MCF 10A (cell line): ENCODE measurements around the gene AP4M1. TPM values are rescaled to one million over a fixed set of nuclear protein-coding genes. Genes with fewer than 3 reads are reported as not detected.

ENCODE experiments used
- BruUV-seq: library from RNA; stranded (reverse); fragments of 400-500 nt; replicated peaks from 2 replicates; lab custom pipeline; 2021; lab: Mats Ljungman, UMichigan
- CTCF ChIA-PET: fragments of 300-600 bp; sonication (Branson Sonifier 250); formaldehyde crosslinking; extraction: SDS; loops from one replicate; lab custom pipeline; 2021; ENCODE audit warnings: antibody characterized with exemption, inconsistent platforms; lab: Yijun Ruan, JAX
- POLR2A ChIA-PET: fragments of 300-600, 350-650 bp; sonication (Branson Sonifier 250); formaldehyde crosslinking; extraction: SDS; loops from one replicate; lab custom pipeline; 2020; ENCODE audit warnings: antibody characterized with exemption, inconsistent platforms; lab: Yijun Ruan, JAX
- DNase-seq: peaks from one replicate; pipeline ENCODE4 v3.0.0-alpha.2; 2018; ENCODE audit not compliant: unreplicated experiment
- H3K27ac Mint-ChIP-seq: one replicate; pipeline ENCODE4 v1.8.0; 2022; ENCODE audit warnings: mild to moderate bottlenecking, low read depth, mixed read lengths; ENCODE audit not compliant: unreplicated experiment
- H3K27me3 Mint-ChIP-seq: one replicate; pipeline ENCODE4 v1.8.0; 2022; ENCODE audit warnings: mixed read lengths; ENCODE audit not compliant: insufficient read depth, unreplicated experiment
- H3K36me3 Mint-ChIP-seq: one replicate; pipeline ENCODE4 v1.8.0; 2022; ENCODE audit warnings: mild to moderate bottlenecking, moderate library complexity, mixed read lengths; ENCODE audit not compliant: insufficient read depth, unreplicated experiment
- H3K4me1 Mint-ChIP-seq: one replicate; pipeline ENCODE4 v1.8.0; 2022; ENCODE audit warnings: mixed read lengths; ENCODE audit not compliant: insufficient read depth, unreplicated experiment
- H3K4me3 Mint-ChIP-seq: one replicate; pipeline ENCODE4 v1.8.0; 2022; ENCODE audit warnings: mild to moderate bottlenecking, moderate library complexity, mixed read lengths; ENCODE audit not compliant: unreplicated experiment
- H3K9me3 Mint-ChIP-seq: one replicate; pipeline ENCODE4 v1.8.0; 2022; ENCODE audit warnings: mixed read lengths; ENCODE audit not compliant: unreplicated experiment
- CTCF ChIP-seq: fragments of 200-600 bp; IDR thresholded peaks from one replicate; pipeline ENCODE4 v1.8.0; 2022; ENCODE audit warnings: antibody characterized with exemption, mild to moderate bottlenecking; ENCODE audit not compliant: unreplicated experiment
- intact Hi-C: fragments of 100-400 bp; cut with micrococcal nuclease; formaldehyde crosslinking; loops from 2 replicates; pipeline ENCODE4 v1.14.1; 2022
- total RNA-seq: library from RNA; stranded (reverse); gene quantifications from 2 replicates; pipeline ENCODE4 v1.2.3, GENCODE V29; 2022

The AP4M1 gene
- total RNA-seq, 1 experiment from 2014 or later, result 13.5 TPM

GRCh38 chr7:100082978-100083377 lies 18.5 kb upstream of the AP4M1 start:
- no peak for TF ChIP-seq CTCF
- ChIA-PET POLR2A (interaction anchor here (1.1 kb wide), 1 partner anchor 89 kb away, joined by 4 read pairs; no protein-coding TSS in a partner anchor), CTCF (interaction anchor here (0.6 to 1.3 kb wide), 11 partner anchors 11 to 167 kb away, joined by 3 to 14 read pairs (median 3); partner anchors contain the start of gene ZKSCAN1)
- peak overlapping the region; percentile 17 for H3K27ac Mint-ChIP-seq
- no peak for DNase-seq
- intact Hi-C loops, result loop anchor here (10.0 kb wide), 1 partner anchor 168 kb away; the partner anchor contains the start of gene TRIM4
- no peak overlapping the region for H3K4me3 Mint-ChIP-seq
- H3K36me3 Mint-ChIP-seq, result peaks cover 22% of the 10 kb centered on the region
- no peaks in the 10 kb centered on the region for H3K27me3 Mint-ChIP-seq
- peaks cover 12% of the 10 kb centered on the region for H3K4me1 Mint-ChIP-seq
- H3K9me3 Mint-ChIP-seq, result no peaks in the 10 kb centered on the region
- no TSS peak for BruUV-seq

GRCh38 chr7:100085515-100085914 lies 15.9 kb upstream of the AP4M1 start:
- intact Hi-C loops, result loop anchor here (10.0 kb wide), 1 partner anchor 171 kb away; the partner anchor contains the start of gene TRIM4
- CTCF ChIA-PET, result interaction anchor here (1.0 to 1.3 kb wide), 3 partner anchors 60 to 152 kb away, joined by 4 to 5 read pairs (median 4); no protein-coding TSS in a partner anchor

GRCh38 chr7:100087055-100087750 lies 14.2 kb upstream of the AP4M1 start:
- H3K9me3 Mint-ChIP-seq, result no peaks in the 10 kb centered on the region
- H3K4me3 Mint-ChIP-seq, result peak overlapping the region; percentile 54
- H3K36me3 Mint-ChIP-seq, result peaks cover 35% of the 10 kb centered on the region
- TF ChIP-seq CTCF, result no peak
- no peak for DNase-seq
- ChIA-PET CTCF (interaction anchor here (0.6 kb wide), 1 partner anchor 97 kb away, joined by 3 read pairs; no protein-coding TSS in a partner anchor), POLR2A (interaction anchor here (0.8 to 1.1 kb wide), 4 partner anchors 13 to 71 kb away, joined by 3 to 6 read pairs (median 3); no protein-coding TSS in a partner anchor)
- H3K27me3 Mint-ChIP-seq, result no peaks in the 10 kb centered on the region
- H3K27ac Mint-ChIP-seq, result no peak overlapping the region
- peaks cover 18% of the 10 kb centered on the region for H3K4me1 Mint-ChIP-seq
- intact Hi-C loops, result loop anchor here (10.0 kb wide), 1 partner anchor 172 kb away; the partner anchor contains the start of gene TRIM4
- no TSS peak for BruUV-seq

More at GRCh38 chr7:100085515-100085914, 15.9 kb upstream of the AP4M1 start:
- Mint-ChIP-seq H3K27ac (no peak overlapping the region), H3K27me3 (no peaks in the 10 kb centered on the region), H3K4me3 (no peak overlapping the region), H3K36me3 (peaks cover 18% of the 10 kb centered on the region), H3K9me3 (no peaks in the 10 kb centered on the region), H3K4me1 (peaks cover 18% of the 10 kb centered on the region)
- POLR2A ChIA-PET, result no interaction called here
- no peak for DNase-seq
- no peak for TF ChIP-seq CTCF
- no TSS peak for BruUV-seq

- no peak for TF ChIP-seq CTCF
- H3K4me3 Mint-ChIP-seq, result peak overlapping the region; percentile 92
- H3K27ac Mint-ChIP-seq, result peak overlapping the region; percentile 76
- POLR2A ChIA-PET, result interaction anchor here (0.6 to 3.7 kb wide), 13 partner anchors 12 to 650 kb away, joined by 3 to 92 read pairs (median 4); partner anchors contain the start of genes AP4M1, LAMTOR4, MCM7 and PTCD1
- no peaks in the 10 kb centered on the region for H3K9me3 Mint-ChIP-seq
- CTCF ChIA-PET, result interaction anchor here (0.8 to 1.2 kb wide), 3 partner anchors 36 to 97 kb away, joined by 3 to 5 read pairs (median 3); no protein-coding TSS in a partner anchor
- intact Hi-C loops, result loop anchor here (10.0 kb wide), 1 partner anchor 173 kb away; the partner anchor contains the start of gene TRIM4
- DNase-seq, result no peak
- H3K4me1 Mint-ChIP-seq, result peaks cover 18% of the 10 kb centered on the region
- peaks cover 44% of the 10 kb centered on the region for H3K36me3 Mint-ChIP-seq
- H3K27me3 Mint-ChIP-seq, result no peaks in the 10 kb centered on the region
- BruUV-seq, result TSS peak; percentile 69
Measured at GRCh38 chr7:100088095-100088620, 13.3 kb upstream of the AP4M1 start.
